ENCODE data around the gene FSTL4.

The FSTL4 gene

GRCh38 chr5:133406208-133406976 is 205.9 kb downstream of the FSTL4 start:
- no peak for DNase-seq
- no peaks in the 10 kb centered on the region for H3K79me2 ChIP-seq (ENCODE audit: low read length)

GRCh38 chr5:133405275-133406034 is 206.9 kb downstream of the FSTL4 start:
- Histone ChIP-seq H2AFZ (ENCODE audit: low read length) (no peak overlapping the region), H3K27ac (ENCODE audit: low read length) (no peak overlapping the region), H3K36me3 (replicated peaks; ENCODE audit: insufficient read depth, low read length) (no peaks in the 10 kb centered on the region), H3K4me1 (ENCODE audit: low read length) (no peaks in the 10 kb centered on the region), H3K79me2 (ENCODE audit: low read length) (no peaks in the 10 kb centered on the region), H3K4me2 (ENCODE audit: low read depth, low read length) (no peak overlapping the region), H3K9me3 (replicated peaks; ENCODE audit: insufficient read depth, low read length) (no peaks in the 10 kb centered on the region), H4K20me1 (ENCODE audit: insufficient read depth, low read length) (no peaks in the 10 kb centered on the region), H3K9me2 (replicated peaks; ENCODE audit: insufficient read depth, low read length) (no peaks in the 10 kb centered on the region), H3K9ac (ENCODE audit: low read length) (no peak overlapping the region), H3K27me3 (replicated peaks; ENCODE audit: insufficient read depth, low read length) (no peaks in the 10 kb centered on the region), H3K4me3 (ENCODE audit: low read length) (no peak overlapping the region), H3F3A (ENCODE audit: insufficient read depth, low read length) (no peaks in the 10 kb centered on the region)
- no peak for DNase-seq
- no peak for TF ChIP-seq CTCF (IDR thresholded peaks at IDR 0.05; ENCODE audit: low read length)
- no peak for TF ChIP-seq EZH2phosphoT487 (IDR thresholded peaks at IDR 0.05; ENCODE audit: low read length)
- no peak for TF ChIP-seq EZH2 (optimal IDR thresholded peaks at IDR 0.05; ENCODE audit: low read depth, low read length)

More at GRCh38 chr5:133406208-133406976, 205.9 kb downstream of the FSTL4 start:
- H4K20me1 ChIP-seq (ENCODE audit: insufficient read depth, low read length) = no peaks in the 10 kb centered on the region
- H3K27ac ChIP-seq (ENCODE audit: low read length) = no peak overlapping the region
- H3F3A ChIP-seq (ENCODE audit: insufficient read depth, low read length) = no peaks in the 10 kb centered on the region
- no peaks in the 10 kb centered on the region for H3K9me2 ChIP-seq (replicated peaks; ENCODE audit: insufficient read depth, low read length)
- H3K27me3 ChIP-seq (replicated peaks; ENCODE audit: insufficient read depth, low read length) = no peaks in the 10 kb centered on the region
- no peak overlapping the region for H3K9ac ChIP-seq (ENCODE audit: low read length)
- H2AFZ ChIP-seq (ENCODE audit: low read length) = no peak overlapping the region
- H3K4me2 ChIP-seq (ENCODE audit: low read depth, low read length) = no peak overlapping the region
- H3K9me3 ChIP-seq (replicated peaks; ENCODE audit: insufficient read depth, low read length) = no peaks in the 10 kb centered on the region
- no peak for TF ChIP-seq CTCF (IDR thresholded peaks at IDR 0.05; ENCODE audit: low read length)
- no peak for TF ChIP-seq EZH2 (optimal IDR thresholded peaks at IDR 0.05; ENCODE audit: low read depth, low read length)
- no peak for TF ChIP-seq EZH2phosphoT487 (IDR thresholded peaks at IDR 0.05; ENCODE audit: low read length)
- no peaks in the 10 kb centered on the region for H3K4me1 ChIP-seq (ENCODE audit: low read length)
- no peaks in the 10 kb centered on the region for H3K36me3 ChIP-seq (replicated peaks; ENCODE audit: insufficient read depth, low read length)
- no peak overlapping the region for H3K4me3 ChIP-seq (ENCODE audit: low read length)

DNA sequence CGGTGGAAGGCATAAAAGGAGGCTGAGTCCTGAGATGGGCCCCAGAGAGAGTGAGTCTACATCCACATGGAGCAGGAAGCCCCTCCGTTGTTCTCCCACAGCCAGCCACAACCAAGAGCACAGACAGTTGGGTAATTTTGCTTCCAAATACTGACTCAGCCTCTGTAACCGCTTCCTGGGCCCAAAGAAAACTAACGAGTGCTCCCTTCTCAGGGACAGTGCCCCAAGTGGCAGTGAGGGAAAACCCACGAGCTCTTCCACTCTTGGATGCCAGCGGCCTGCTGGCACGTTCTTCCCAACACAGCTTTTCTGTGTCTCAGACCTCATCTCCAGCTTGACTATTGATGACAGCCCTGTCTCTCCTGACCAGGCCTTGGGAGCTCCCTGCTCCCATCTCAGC is 207.6 kb downstream of the FSTL4 start:
- Histone ChIP-seq H3F3A (ENCODE audit: insufficient read depth, low read length) (no peaks in the 10 kb centered on the region), H3K27me3 (replicated peaks; ENCODE audit: insufficient read depth, low read length) (no peaks in the 10 kb centered on the region), H4K20me1 (ENCODE audit: insufficient read depth, low read length) (no peaks in the 10 kb centered on the region), H3K9me3 (replicated peaks; ENCODE audit: insufficient read depth, low read length) (no peaks in the 10 kb centered on the region), H3K27ac (ENCODE audit: low read length) (no peak overlapping the region), H3K79me2 (ENCODE audit: low read length) (no peaks in the 10 kb centered on the region), H3K36me3 (replicated peaks; ENCODE audit: insufficient read depth, low read length) (no peaks in the 10 kb centered on the region), H3K4me3 (ENCODE audit: low read length) (no peak overlapping the region), H3K9me2 (replicated peaks; ENCODE audit: insufficient read depth, low read length) (no peaks in the 10 kb centered on the region), H3K4me1 (ENCODE audit: low read length) (no peaks in the 10 kb centered on the region), H3K9ac (ENCODE audit: low read length) (no peak overlapping the region), H3K4me2 (ENCODE audit: low read depth, low read length) (no peak overlapping the region), H2AFZ (ENCODE audit: low read length) (no peak overlapping the region)
- DNase-seq = no peak
- no peak for TF ChIP-seq EZH2 (optimal IDR thresholded peaks at IDR 0.05; ENCODE audit: low read depth, low read length)
- no peak for TF ChIP-seq EZH2phosphoT487 (IDR thresholded peaks at IDR 0.05; ENCODE audit: low read length)
- TF ChIP-seq CTCF (IDR thresholded peaks at IDR 0.05; ENCODE audit: low read length) = no peak
